AG08395 (cell line): Measurements from ENCODE around the gene ZNF470.

Source experiments
- DNase-seq: peaks from one replicate; pipeline ENCODE4 v3.0.0; 2012; ENCODE audit warnings: mixed read lengths, low spot score

ZNF470 gene

GRCh38 chr19:56608274-56608964 is 41.2 kb downstream of the ZNF470 start:
- no peak for DNase-seq

- DNase-seq: no peak
Observed at GRCh38 chr19:56611288-56611687, 44.0 kb downstream of the ZNF470 start.

DNA sequence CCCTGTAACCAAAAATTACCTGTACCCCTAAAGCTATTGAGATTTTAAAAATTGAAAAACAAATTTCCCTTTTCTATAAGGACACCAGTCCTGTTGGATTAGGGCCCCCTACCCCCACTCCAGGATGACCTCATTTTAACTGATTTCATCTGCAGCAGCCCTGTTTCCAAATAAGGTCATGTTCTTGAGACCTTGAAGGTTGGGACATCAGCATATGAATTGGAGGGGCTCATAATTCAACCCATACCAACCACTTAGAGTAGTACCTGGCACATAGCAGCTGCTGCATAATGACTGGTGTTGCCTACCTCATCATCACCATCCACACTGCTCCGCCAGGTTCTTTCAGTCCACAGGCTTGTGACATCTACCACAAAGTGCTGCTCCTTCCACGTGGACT is 45.5 kb downstream of the ZNF470 start:
- no peak for DNase-seq

GRCh38 chr19:56613639-56614038 is 46.4 kb downstream of the ZNF470 start:
- no peak for DNase-seq

GRCh38 chr19:56617531-56617930 is 50.3 kb downstream of the ZNF470 start:
- no peak for DNase-seq

- no peak for DNase-seq
Observed at GRCh38 chr19:56619121-56619520, 51.9 kb downstream of the ZNF470 start.

- no peak for DNase-seq
Observed at GRCh38 chr19:56622374-56622773, 55.1 kb downstream of the ZNF470 start.

DNA sequence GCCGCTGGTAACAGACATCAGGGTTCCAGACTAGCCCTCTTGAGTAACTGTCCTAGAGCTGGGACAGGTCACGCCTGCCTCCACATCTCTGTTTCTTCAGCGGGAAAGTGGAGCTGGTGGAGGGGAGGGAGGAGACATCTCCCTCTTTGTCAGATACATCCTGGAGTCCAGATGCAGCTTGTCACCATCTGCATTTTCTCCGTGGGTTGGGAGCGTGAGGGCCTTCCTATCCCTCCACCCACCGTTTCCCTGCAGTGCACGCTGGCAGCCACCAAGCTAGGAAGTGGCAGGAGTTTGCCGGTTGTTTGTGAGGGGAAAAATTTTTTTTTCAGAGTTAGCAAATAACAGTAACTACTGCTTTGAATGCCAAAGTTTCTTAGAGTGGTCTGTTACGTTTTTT is 55.7 kb downstream of the ZNF470 start:
- DNase-seq: no peak

- DNase-seq: no peak
Observed at GRCh38 chr19:56625708-56626107, 58.4 kb downstream of the ZNF470 start.

DNA sequence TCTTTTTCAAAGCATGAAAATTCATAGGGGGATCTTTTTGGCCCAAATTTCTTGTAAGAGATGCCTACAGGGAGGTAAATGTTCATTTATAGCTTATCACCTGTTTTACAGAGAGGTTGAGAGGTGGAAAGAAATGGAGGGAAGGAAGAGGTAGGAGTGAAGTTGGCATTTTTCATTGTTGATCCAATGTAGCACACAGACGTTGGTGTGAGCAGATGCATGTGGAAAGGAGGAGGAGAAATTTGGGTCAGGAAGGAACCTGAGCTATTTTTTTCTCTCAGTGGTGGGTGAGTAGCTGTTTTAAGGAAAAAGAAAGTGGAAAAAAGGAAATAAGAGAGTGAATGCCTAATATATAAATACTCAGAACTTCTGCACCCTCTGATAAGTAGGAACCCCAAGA is 65.8 kb downstream of the ZNF470 start:
- no peak for DNase-seq

GRCh38 chr19:56637976-56638555 is 70.8 kb downstream of the ZNF470 start:
- DNase-seq: peak; percentile 35
